Measurements from ENCODE around the gene FOXR1. TPM values are rescaled to one million over a fixed set of nuclear protein-coding genes. Genes with fewer than 3 reads are reported as not detected.
A peak's percentile ranks its signal among the peaks of the same experiment; 100 is the strongest.
"Not testable (repeated sequence)": the region's sequence is repeated elsewhere in the genome, so short reads cannot be mapped to it uniquely, and the experiment has no call there.

The FOXR1 gene
- polyA plus RNA-seq, 6 donors from 2014 or later: not detected

GRCh38 chr11:119016216-119017009 lies 44.9 kb downstream of the FOXR1 start:
- peaks cover 24 to 54% (median 38%) of the 10 kb centered on the region in 3 donors for H3K4me1 Mint-ChIP-seq
- no peaks in the 10 kb centered on the region for H3K9me3 Mint-ChIP-seq
- H3K36me3 Mint-ChIP-seq: peaks cover 13 to 19% of the 10 kb centered on the region in 2 donors
- ATAC-seq (ENCODE audit: low read depth in 2 of 2): no peak
- H3K4me3 Mint-ChIP-seq: peak overlapping the region in 6 of 8 donors; percentile 22 to 99 (median 83)
- peak overlapping the region in 4 of 6 donors; percentile 53 to 100 (median 84) for H3K27ac Mint-ChIP-seq
- no peaks in the 10 kb centered on the region for H3K27me3 Mint-ChIP-seq
- DNase-seq: no peak

GRCh38 chr11:119017377-119017776 lies 45.8 kb downstream of the FOXR1 start:
- Mint-ChIP-seq H3K4me3 (peak overlapping the region; percentile 93 to 100 (median 99)), H3K4me1 (peaks cover 22 to 57% (median 36%) of the 10 kb centered on the region in 3 donors), H3K36me3 (peaks cover 13 to 14% of the 10 kb centered on the region in 2 donors), H3K27ac (peak overlapping the region; percentile 99 to 100 (median 99))
- H3K27me3 Mint-ChIP-seq; H3K9me3 Mint-ChIP-seq; ATAC-seq (ENCODE audit: low read depth in 2 of 2); DNase-seq: not testable (repeated sequence)

DNA sequence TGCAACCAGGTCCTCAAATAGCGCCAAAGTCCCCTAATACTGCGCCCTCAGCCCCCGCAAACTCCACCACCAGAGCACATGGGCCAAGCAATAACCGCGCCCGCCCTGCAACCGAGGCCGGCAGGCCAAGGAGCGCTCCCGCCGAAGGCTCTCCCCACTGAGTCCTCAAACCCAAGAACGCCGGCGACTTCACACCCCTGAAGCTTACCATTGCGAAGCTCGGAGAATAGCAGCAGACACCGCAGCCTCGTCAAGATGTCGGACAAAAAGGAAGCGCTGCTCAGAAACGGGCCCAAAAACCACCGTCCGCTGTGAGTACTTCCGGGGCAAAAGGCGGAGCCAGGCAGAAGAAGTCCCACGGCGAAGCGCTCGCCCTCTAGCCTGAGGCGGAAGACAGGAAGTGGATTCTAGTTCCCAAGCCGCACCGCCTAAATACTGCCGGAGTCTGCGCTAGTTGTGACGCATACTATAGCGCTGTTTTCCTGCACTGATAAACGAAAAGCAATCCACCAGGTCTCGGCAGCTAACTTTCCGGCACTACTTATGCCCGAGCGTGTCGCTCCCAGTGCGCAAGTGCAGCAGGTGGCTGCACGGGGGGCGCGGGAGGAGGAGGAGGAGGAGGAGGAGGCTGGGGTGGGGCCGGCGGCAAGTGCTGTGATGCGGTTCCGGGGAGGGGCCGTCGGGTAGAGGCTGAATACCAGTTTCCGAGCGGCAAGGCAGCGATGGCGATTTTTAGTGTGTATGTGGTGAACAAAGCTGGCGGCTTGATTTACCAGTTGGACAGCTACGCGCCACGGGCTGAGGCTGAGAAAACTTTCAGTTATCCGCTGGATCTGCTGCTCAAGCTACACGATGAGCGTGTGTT lies 46.7 kb downstream of the FOXR1 start, which contains the start of the genes RPS25 and TRAPPC4:
RPS25 (minus strand) TSS at position 270 of the 865 bp plus-strand sequence; CDS start at position 211, 59 bp downstream.
TRAPPC4 (plus strand) TSS at position 693 of the 865 bp plus-strand sequence; CDS start at position 723, 30 bp downstream.
- H3K27me3 Mint-ChIP-seq: no peaks in the 10 kb centered on the region
- H3K4me3 Mint-ChIP-seq: peak within 1 kb of the TSS; percentile 93 to 100 (median 99)
- H3K27ac Mint-ChIP-seq: peak within 1 kb of the TSS; percentile 99 to 100 (median 99)
- no peaks in the 10 kb centered on the region for H3K9me3 Mint-ChIP-seq
- peak; percentile 94 for DNase-seq
- peaks cover 20 to 60% (median 29%) of the 10 kb centered on the region in 3 donors for H3K4me1 Mint-ChIP-seq
- peak; percentile 86 to 87 for ATAC-seq (ENCODE audit: low read depth in 2 of 2)
- peaks cover 9 to 14% of the 10 kb centered on the region in 2 donors for H3K36me3 Mint-ChIP-seq

DNA sequence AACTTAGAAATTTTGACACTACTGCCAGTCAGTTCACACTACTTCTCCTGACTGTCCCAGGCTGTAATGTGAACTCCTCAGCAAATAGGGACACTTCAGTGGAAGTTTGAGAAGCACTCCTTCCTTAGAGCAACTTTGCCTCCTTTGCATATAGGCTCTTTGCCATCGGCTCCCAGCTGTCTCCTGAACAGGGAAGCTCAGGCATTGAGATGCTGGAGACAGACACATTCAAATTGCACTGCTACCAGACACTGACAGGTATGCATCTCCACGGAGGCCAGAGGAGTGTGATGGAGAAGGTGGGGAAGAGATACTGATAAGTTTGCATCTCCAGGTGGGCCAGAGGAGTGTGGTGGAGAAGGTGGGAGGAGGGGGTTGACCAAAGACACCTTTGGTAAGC lies 48.4 kb downstream of the FOXR1 start:
- H3K27ac Mint-ChIP-seq: peak overlapping the region in 4 of 6 donors; percentile 66 to 99 (median 94)
- no peaks in the 10 kb centered on the region for H3K27me3 Mint-ChIP-seq

GRCh38 chr11:119021631-119022030 lies 50.1 kb downstream of the FOXR1 start:
- peaks cover 19 to 50% (median 25%) of the 10 kb centered on the region in 3 donors for H3K4me1 Mint-ChIP-seq
- no peaks in the 10 kb centered on the region for H3K9me3 Mint-ChIP-seq
- H3K36me3 Mint-ChIP-seq: peaks cover 0 to 5% of the 10 kb centered on the region in 2 donors
- ATAC-seq (ENCODE audit: low read depth in 2 of 2): no peak
- H3K27me3 Mint-ChIP-seq: no peaks in the 10 kb centered on the region
- peak overlapping the region in 4 of 8 donors; percentile 9 to 99 (median 39) for H3K4me3 Mint-ChIP-seq
- H3K27ac Mint-ChIP-seq: peak overlapping the region in 3 of 6 donors; percentile 8 to 65 (median 27)
- DNase-seq: no peak

More for the DNA sequence above, 48.4 kb downstream of the FOXR1 start:
- H3K36me3 Mint-ChIP-seq: peaks cover 9 to 10% of the 10 kb centered on the region in 2 donors
- H3K4me3 Mint-ChIP-seq: peak overlapping the region; percentile 29 to 99 (median 98)
- DNase-seq: no peak
- H3K4me1 Mint-ChIP-seq: peaks cover 24 to 67% (median 36%) of the 10 kb centered on the region in 3 donors
- no peak for ATAC-seq (ENCODE audit: low read depth in 2 of 2)
- no peaks in the 10 kb centered on the region for H3K9me3 Mint-ChIP-seq

GRCh38 chr11:119023741-119024140 lies 52.2 kb downstream of the FOXR1 start:
- Mint-ChIP-seq H3K9me3 (no peaks in the 10 kb centered on the region), H3K36me3 (peaks cover 0 to 5% of the 10 kb centered on the region in 2 donors), H3K4me3 (peak overlapping the region in 1 of 8 donors; percentile 58), H3K27me3 (no peaks in the 10 kb centered on the region), H3K4me1 (peaks cover 14 to 38% (median 15%) of the 10 kb centered on the region in 3 donors), H3K27ac (peak overlapping the region in 2 of 6 donors; percentile 7 to 52)
- ATAC-seq (ENCODE audit: low read depth in 2 of 2) (no peak), DNase-seq (no peak)

DNA sequence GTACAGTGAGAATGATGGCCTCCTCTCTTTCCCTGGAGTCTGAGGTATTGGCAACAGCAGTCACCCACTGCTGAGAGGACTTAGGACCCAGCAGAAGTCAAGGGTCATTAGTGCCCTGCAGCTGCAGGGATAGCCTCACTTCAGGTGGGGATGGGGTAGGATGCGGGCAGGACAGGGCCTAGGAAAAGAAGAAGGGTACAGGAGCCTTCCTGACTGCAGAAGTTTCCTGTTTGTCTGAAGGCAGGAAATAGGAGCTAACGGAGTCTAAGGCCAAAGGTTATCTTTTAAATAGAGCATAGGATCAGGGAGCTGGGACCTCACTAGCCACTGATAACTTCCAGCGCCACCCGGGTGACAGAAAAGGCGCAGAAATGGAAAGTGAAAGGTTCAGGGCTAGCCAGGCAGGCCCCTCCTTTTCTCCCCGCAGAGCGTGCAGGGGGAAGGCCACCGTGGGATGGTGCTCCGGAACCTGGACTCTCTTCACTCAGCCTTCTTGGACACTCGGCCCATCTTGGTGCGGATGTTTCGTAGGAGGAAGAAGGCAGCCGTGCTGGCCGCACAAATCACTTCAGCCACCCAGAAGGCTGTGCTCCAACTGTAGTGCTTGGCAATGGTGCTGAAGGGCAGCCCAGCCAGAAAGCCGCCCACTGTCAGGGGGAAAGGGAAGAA lies 53.0 kb downstream of the FOXR1 start:
- peaks cover 18 to 39% (median 22%) of the 10 kb centered on the region in 3 donors for H3K4me1 Mint-ChIP-seq
- ATAC-seq (ENCODE audit: low read depth in 2 of 2): no peak
- peak overlapping the region in 4 of 6 donors; percentile 40 to 81 (median 71) for H3K27ac Mint-ChIP-seq
- H3K4me3 Mint-ChIP-seq: peak overlapping the region in 1 of 8 donors; percentile 58
- no peaks in the 10 kb centered on the region for H3K9me3 Mint-ChIP-seq
- H3K27me3 Mint-ChIP-seq: no peaks in the 10 kb centered on the region
- no peak for DNase-seq
- H3K36me3 Mint-ChIP-seq: peaks cover 0 to 5% of the 10 kb centered on the region in 2 donors

- peak overlapping the region in 1 of 8 donors; percentile 58 for H3K4me3 Mint-ChIP-seq
- no peaks in the 10 kb centered on the region for H3K27me3 Mint-ChIP-seq
- H3K9me3 Mint-ChIP-seq: no peaks in the 10 kb centered on the region
- DNase-seq (no peak), ATAC-seq (ENCODE audit: low read depth in 2 of 2) (no peak)
- peaks cover 18 to 39% (median 24%) of the 10 kb centered on the region in 3 donors for H3K4me1 Mint-ChIP-seq
- H3K36me3 Mint-ChIP-seq: peaks cover 0 to 5% of the 10 kb centered on the region in 2 donors
- H3K27ac Mint-ChIP-seq: peak overlapping the region in 3 of 6 donors; percentile 70 to 86 (median 72)
These were observed 53.5 kb downstream of the FOXR1 start for GRCh38 chr11:119025099-119025473.

DNA sequence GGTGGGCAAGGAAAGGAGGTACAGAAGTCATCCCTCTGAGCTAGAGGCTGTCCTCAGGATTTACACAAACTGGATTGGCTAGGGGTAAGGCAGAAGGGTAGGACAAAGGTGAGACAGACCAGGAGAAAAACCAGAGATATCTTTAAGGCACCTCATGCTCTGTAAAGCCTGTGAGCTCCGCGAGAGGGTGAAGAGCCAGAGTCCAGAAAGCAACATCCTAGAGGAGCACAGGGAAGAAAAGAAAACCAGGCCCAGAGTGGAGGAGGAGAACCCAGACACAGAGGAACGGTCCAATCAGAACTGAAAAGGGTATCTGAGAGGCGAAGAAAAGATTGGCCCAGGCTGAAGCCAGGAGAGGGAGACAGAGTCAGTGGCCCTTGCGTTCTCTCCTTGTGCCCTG lies 54.0 kb downstream of the FOXR1 start:
- Mint-ChIP-seq H3K4me1 (peaks cover 16 to 35% (median 21%) of the 10 kb centered on the region in 3 donors), H3K36me3 (peaks cover 0 to 5% of the 10 kb centered on the region in 2 donors), H3K27me3 (no peaks in the 10 kb centered on the region)

GRCh38 chr11:119025978-119026766 lies 54.6 kb downstream of the FOXR1 start:
- ATAC-seq (ENCODE audit: low read depth in 2 of 2): no peak
- Mint-ChIP-seq H3K4me1 (peaks cover 16 to 35% (median 25%) of the 10 kb centered on the region in 3 donors), H3K27me3 (no peaks in the 10 kb centered on the region), H3K9me3 (no peaks in the 10 kb centered on the region), H3K27ac (no peak overlapping the region), H3K36me3 (peaks cover 0 to 5% of the 10 kb centered on the region in 2 donors), H3K4me3 (peak overlapping the region in 1 of 8 donors; percentile 18)
- no peak for DNase-seq

More for the DNA sequence above, 54.0 kb downstream of the FOXR1 start:
- no peak for DNase-seq
- Mint-ChIP-seq H3K9me3 (no peaks in the 10 kb centered on the region), H3K4me3 (peak overlapping the region in 1 of 8 donors; percentile 18), H3K27ac (peak overlapping the region in 2 of 6 donors; percentile 70 to 86)
- no peak for ATAC-seq (ENCODE audit: low read depth in 2 of 2)

DNA sequence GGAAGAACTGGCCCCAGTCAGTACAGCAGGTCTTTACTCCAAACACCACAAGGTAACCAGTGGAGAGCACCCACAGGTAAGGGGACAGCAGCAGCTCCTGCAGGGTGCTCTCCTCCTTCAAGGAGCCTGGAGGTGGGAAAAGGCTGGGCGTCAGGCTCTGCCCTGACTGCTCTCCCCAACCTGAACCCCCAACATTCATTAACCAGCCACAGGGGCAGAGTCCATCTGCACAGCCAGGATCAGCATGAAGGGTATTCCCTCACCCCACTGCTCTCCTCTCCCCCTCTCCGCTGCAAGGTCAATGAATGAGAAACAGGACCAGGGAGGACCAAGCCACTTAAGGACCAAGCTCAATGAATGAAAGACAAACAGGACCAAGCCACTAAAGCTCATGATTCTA lies 55.4 kb downstream of the FOXR1 start:
- Mint-ChIP-seq H3K4me1 (peaks cover 16 to 31% (median 25%) of the 10 kb centered on the region in 3 donors), H3K27me3 (no peaks in the 10 kb centered on the region)

More for the DNA sequence above, 55.4 kb downstream of the FOXR1 start:
- no peak for DNase-seq
- peak overlapping the region in 1 of 8 donors; percentile 76 for H3K4me3 Mint-ChIP-seq
- ATAC-seq (ENCODE audit: low read depth in 2 of 2): no peak
- peaks cover 0 to 5% of the 10 kb centered on the region in 2 donors for H3K36me3 Mint-ChIP-seq
- H3K27ac Mint-ChIP-seq: no peak overlapping the region
- no peaks in the 10 kb centered on the region for H3K9me3 Mint-ChIP-seq

Data from naive B cell (primary cell).